Measurements from ENCODE around the gene FAM193B. TPM values are rescaled to one million over a fixed set of nuclear protein-coding genes. Genes with fewer than 3 reads are reported as not detected.

FAM193B gene
- total and polyA plus RNA-seq, 9 of the 15 experiments (the other 6 are each of a cell fraction or from before 2014, with no cell fraction given), result 4.4 to 76.4 (median 37.3) TPM

DNA sequence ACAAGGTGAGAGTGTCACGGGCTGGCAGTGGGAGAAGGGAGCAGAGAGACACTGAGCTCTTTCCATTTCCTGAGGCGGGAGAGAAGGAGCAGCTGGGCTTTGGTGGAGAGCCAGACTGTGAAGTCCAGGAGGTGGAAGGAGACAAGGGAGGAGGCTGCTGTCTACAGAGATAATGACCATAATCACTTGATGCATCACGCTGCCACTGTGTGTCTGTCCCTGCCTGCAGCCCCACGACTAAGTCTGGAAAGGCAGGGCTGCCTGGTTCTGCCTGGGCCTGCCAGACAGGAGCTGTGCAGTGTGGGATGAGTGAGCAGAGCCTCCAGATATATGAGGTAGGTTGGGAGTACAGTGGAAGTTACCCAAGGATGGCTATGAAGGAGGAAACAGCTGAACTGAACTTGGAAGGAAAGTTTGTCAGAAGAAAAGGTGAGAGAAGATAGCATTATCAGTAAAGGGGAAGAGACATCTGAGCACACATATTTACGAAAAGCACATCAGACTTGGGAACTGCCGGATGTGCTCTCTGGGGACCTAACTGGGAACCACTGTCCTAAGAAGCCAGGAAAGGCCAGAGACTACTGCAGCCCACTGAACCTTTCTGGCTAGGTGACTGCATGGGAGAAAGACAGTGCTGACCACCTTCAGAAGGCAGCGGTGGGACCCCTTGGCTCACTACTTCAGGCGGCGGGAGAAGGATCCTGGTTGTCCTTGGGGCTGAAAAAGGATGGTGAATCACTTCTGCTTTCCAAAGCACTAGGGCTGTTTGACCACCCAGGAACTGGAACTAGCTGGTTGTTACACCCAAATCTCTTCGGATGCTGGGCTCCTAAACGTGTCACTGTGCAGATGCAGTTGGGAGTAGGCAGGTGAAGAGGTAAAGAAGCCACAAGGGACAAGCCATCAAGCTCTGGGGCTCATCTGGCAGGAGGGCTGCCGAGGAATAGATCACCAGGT is 24.8 kb downstream of the FAM193B start (continued):
- TF ChIP-seq NR2C1 (IDR thresholded peaks at IDR 0.05) (no peak), NR2C1 (tag; IDR thresholded peaks at IDR 0.05) (no peak), ARID1B (IDR thresholded peaks at IDR 0.05) (peak; percentile 93), SMARCB1 (IDR thresholded peaks at IDR 0.05; ENCODE audit: insufficient read length, low read depth) (no peak), ZEB2 (IDR thresholded peaks at IDR 0.05) (peak; percentile 72; the same call in 1 of the 2 replicates), SNAPC5 (CRISPR knock-in tag; IDR thresholded peaks at IDR 0.05) (no peak), FOXA3 (CRISPR knock-in tag; conservative IDR thresholded peaks at IDR 0.05 in 1 of 2, IDR thresholded peaks at IDR 0.05 in 1 of 2) (no peak), THRA (IDR thresholded peaks at IDR 0.05) (no peak), CBX3 (IDR thresholded peaks at IDR 0.05; ENCODE audit: borderline replicate concordance in 1 of 2, low read length in 2 of 2) (no peak), ATF3 (IDR thresholded peaks at IDR 0.05) (no peak), ATF3 (CRISPR knock-in tag; conservative IDR thresholded peaks at IDR 0.05) (no peak), CBFA2T2 (conservative IDR thresholded peaks at IDR 0.05) (peak; percentile 92), ZNF146 (CRISPR knock-in tag; IDR thresholded peaks at IDR 0.05; ENCODE audit: unreplicated experiment) (no peak), KAT2B (IDR thresholded peaks at IDR 0.05; ENCODE audit: low read depth, low read length) (no peak), ZFPM2 (CRISPR knock-in tag; IDR thresholded peaks at IDR 0.05) (no peak), SIRT6 (IDR thresholded peaks at IDR 0.05; ENCODE audit: low read depth, low read length) (no peak), TCF7 (IDR thresholded peaks at IDR 0.05; ENCODE audit: borderline replicate concordance) (no peak), ZNF12 (CRISPR knock-in tag; IDR thresholded peaks at IDR 0.05) (no peak), ZZZ3 (IDR thresholded peaks at IDR 0.05) (no peak), EZH2 (IDR thresholded peaks at IDR 0.05; ENCODE audit: borderline replicate concordance, low read depth, low read length) (no peak), RAD51 (IDR thresholded peaks at IDR 0.05; ENCODE audit: borderline replicate concordance, low read depth) (0 out of 2 replicates have a peak, but pooled peaks have one; percentile 7), GABPB1 (CRISPR knock-in tag; IDR thresholded peaks at IDR 0.05) (no peak), PHTF2 (CRISPR knock-in tag; IDR thresholded peaks at IDR 0.05) (no peak), TARDBP (IDR thresholded peaks at IDR 0.05) (no peak)
- TF ChIP-seq, protein P1, sequence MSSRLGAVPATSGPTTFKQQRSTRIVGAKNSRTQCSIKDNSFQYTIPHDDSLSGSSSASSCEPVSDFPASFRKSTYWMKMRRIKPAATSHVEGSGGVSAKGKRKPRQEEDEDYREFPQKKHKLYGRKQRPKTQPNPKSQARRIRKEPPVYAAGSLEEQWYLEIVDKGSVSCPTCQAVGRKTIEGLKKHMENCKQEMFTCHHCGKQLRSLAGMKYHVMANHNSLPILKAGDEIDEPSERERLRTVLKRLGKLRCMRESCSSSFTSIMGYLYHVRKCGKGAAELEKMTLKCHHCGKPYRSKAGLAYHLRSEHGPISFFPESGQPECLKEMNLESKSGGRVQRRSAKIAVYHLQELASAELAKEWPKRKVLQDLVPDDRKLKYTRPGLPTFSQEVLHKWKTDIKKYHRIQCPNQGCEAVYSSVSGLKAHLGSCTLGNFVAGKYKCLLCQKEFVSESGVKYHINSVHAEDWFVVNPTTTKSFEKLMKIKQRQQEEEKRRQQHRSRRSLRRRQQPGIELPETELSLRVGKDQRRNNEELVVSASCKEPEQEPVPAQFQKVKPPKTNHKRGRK (tag; IDR thresholded peaks at IDR 0.05), result no peak

Measured in K562 (cell line).